Tibial nerve (tissue), 4 donors: ENCODE results near the gene MAML2.

Experiments used
- EP300 ChIP-seq, 2 donors: sonication (generic); formaldehyde crosslinking; IDR thresholded peaks; one replicate each; pipeline ENCODE4 v1.6.1; 2017; ENCODE audit warnings: antibody characterized with exemption in 2 of 2, mild to moderate bottlenecking in 1 of 2
- POLR2A ChIP-seq, 2 donors: fragments of 450-650 bp; IDR thresholded peaks; one replicate each; pipeline ENCODE4 v1.6.1; 2017; ENCODE audit warnings: antibody characterized with exemption in 2 of 2, mild to moderate bottlenecking in 2 of 2, moderate library complexity in 2 of 2
- TF ChIP-seq, protein P1 (sequence below), 5 experiments: fragments of 200-600 bp in 3 of 5; fragments of 450-650 bp in 2 of 5; sonication (generic) in 3 of 5; IDR thresholded peaks; one replicate each; pipeline ENCODE4 v1.5.1; 2016 to 2019; ENCODE audit warnings: antibody characterized with exemption in 5 of 5, mild to moderate bottlenecking in 3 of 5, moderate library complexity in 2 of 5

DNA sequence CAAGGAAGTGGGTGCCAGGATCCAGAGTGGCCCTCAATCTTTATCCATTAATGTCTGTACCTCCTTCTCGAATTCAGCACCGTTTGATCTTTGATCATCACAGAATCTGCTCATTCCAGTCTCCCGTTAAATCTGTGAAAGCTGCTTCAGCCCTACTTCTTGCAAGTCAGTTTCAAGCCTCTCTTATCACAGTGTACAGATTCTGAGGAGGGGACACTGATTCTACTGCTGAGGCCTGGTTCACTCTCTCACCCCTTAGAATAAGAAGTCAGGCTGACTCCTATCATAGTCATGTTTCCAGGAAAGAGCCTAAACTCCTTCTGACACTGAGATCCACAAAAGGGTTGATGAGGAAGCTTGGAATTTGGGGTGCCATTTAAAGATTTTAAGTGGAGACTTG lies 39.0 kb downstream of the MAML2 start:
- TF ChIP-seq, protein P1, sequence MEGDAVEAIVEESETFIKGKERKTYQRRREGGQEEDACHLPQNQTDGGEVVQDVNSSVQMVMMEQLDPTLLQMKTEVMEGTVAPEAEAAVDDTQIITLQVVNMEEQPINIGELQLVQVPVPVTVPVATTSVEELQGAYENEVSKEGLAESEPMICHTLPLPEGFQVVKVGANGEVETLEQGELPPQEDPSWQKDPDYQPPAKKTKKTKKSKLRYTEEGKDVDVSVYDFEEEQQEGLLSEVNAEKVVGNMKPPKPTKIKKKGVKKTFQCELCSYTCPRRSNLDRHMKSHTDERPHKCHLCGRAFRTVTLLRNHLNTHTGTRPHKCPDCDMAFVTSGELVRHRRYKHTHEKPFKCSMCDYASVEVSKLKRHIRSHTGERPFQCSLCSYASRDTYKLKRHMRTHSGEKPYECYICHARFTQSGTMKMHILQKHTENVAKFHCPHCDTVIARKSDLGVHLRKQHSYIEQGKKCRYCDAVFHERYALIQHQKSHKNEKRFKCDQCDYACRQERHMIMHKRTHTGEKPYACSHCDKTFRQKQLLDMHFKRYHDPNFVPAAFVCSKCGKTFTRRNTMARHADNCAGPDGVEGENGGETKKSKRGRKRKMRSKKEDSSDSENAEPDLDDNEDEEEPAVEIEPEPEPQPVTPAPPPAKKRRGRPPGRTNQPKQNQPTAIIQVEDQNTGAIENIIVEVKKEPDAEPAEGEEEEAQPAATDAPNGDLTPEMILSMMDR (IDR thresholded peaks at IDR 0.05) = no peak
- no peak for TF ChIP-seq POLR2A (IDR thresholded peaks at IDR 0.05)
- TF ChIP-seq EP300 (IDR thresholded peaks at IDR 0.05) = no peak
